ENCODE results near the gene C20orf204. TPM values are rescaled to one million over a fixed set of nuclear protein-coding genes. Genes with fewer than 3 reads are reported as not detected.

Gene C20orf204
- total and polyA plus RNA-seq, 9 of the 15 experiments (the other 6 are each of a cell fraction or from before 2014, with no cell fraction given) = 0.11 to 1.1 (median 0.36) TPM; not detected in 2

DNA sequence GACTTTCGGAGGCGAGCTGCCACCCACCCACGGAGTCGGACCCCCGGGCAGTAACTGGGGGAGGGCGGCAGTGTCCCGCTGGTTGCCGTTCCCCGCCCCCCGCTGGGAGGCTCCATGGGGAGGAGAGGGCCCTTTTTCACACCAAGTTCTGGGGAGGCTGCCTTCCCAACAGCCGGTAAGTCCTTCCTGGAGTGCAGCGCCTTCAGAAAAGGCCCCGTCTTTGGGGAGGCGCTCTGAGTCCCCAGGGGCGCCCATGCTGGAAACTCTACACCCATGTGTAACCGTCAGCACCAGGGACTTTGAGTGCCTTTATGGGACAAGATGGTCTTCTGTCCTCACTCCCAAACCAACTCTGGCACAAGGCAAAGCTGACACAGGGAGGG lies 13.9 kb downstream of the C20orf204 start (continued):
- TF ChIP-seq, protein P1, sequence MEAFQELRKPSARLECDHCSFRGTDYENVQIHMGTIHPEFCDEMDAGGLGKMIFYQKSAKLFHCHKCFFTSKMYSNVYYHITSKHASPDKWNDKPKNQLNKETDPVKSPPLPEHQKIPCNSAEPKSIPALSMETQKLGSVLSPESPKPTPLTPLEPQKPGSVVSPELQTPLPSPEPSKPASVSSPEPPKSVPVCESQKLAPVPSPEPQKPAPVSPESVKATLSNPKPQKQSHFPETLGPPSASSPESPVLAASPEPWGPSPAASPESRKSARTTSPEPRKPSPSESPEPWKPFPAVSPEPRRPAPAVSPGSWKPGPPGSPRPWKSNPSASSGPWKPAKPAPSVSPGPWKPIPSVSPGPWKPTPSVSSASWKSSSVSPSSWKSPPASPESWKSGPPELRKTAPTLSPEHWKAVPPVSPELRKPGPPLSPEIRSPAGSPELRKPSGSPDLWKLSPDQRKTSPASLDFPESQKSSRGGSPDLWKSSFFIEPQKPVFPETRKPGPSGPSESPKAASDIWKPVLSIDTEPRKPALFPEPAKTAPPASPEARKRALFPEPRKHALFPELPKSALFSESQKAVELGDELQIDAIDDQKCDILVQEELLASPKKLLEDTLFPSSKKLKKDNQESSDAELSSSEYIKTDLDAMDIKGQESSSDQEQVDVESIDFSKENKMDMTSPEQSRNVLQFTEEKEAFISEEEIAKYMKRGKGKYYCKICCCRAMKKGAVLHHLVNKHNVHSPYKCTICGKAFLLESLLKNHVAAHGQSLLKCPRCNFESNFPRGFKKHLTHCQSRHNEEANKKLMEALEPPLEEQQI (IDR thresholded peaks at IDR 0.05) = no peak
- TF ChIP-seq, protein P2, sequence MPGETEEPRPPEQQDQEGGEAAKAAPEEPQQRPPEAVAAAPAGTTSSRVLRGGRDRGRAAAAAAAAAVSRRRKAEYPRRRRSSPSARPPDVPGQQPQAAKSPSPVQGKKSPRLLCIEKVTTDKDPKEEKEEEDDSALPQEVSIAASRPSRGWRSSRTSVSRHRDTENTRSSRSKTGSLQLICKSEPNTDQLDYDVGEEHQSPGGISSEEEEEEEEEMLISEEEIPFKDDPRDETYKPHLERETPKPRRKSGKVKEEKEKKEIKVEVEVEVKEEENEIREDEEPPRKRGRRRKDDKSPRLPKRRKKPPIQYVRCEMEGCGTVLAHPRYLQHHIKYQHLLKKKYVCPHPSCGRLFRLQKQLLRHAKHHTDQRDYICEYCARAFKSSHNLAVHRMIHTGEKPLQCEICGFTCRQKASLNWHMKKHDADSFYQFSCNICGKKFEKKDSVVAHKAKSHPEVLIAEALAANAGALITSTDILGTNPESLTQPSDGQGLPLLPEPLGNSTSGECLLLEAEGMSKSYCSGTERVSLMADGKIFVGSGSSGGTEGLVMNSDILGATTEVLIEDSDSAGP (CRISPR knock-in tag; IDR thresholded peaks at IDR 0.05) = no peak
- TF ChIP-seq STAT5B (CRISPR knock-in tag; IDR thresholded peaks at IDR 0.05) = no peak
- no peak for TF ChIP-seq KDM1A (IDR thresholded peaks at IDR 0.05)
- no peak for TF ChIP-seq ESRRB (CRISPR knock-in tag; IDR thresholded peaks at IDR 0.05; ENCODE audit: borderline replicate concordance)
- TF ChIP-seq SOX6 (IDR thresholded peaks at IDR 0.05) = no peak
- TF ChIP-seq KLF1 (tag; IDR thresholded peaks at IDR 0.05) = no peak
- TF ChIP-seq MTA2 (IDR thresholded peaks at IDR 0.05; ENCODE audit: low read depth) = no peak
- no peak for TF ChIP-seq POLR2B (IDR thresholded peaks at IDR 0.05; ENCODE audit: low read depth, partially characterized antibody)
- TF ChIP-seq NFE2 (IDR thresholded peaks at IDR 0.05; ENCODE audit: low read depth) = no peak
- TF ChIP-seq POLR3G (IDR thresholded peaks at IDR 0.05; ENCODE audit: extremely low read depth, insufficient read length, insufficient replicate concordance) = no peak
- TF ChIP-seq KLF10 (CRISPR knock-in tag; IDR thresholded peaks at IDR 0.05) = no peak
- no peak for TF ChIP-seq CC2D1A (IDR thresholded peaks at IDR 0.05)
- TF ChIP-seq, protein P3, sequence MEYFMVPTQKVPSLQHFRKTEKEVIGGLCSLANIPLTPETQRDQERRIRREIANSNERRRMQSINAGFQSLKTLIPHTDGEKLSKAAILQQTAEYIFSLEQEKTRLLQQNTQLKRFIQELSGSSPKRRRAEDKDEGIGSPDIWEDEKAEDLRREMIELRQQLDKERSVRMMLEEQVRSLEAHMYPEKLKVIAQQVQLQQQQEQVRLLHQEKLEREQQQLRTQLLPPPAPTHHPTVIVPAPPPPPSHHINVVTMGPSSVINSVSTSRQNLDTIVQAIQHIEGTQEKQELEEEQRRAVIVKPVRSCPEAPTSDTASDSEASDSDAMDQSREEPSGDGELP (CRISPR knock-in tag; IDR thresholded peaks at IDR 0.05; ENCODE audit: borderline replicate concordance) = 0 out of 2 replicates have a peak, but pooled peaks have one; percentile 32
- no peak for TF ChIP-seq TBL1XR1 (IDR thresholded peaks at IDR 0.05; ENCODE audit: low read length in 2 of 2)
- 0 out of 2 replicates have a peak, but pooled peaks have one; percentile 30 for TF ChIP-seq NFRKB (IDR thresholded peaks at IDR 0.05; ENCODE audit: low read depth)
- TF ChIP-seq, protein P4, sequence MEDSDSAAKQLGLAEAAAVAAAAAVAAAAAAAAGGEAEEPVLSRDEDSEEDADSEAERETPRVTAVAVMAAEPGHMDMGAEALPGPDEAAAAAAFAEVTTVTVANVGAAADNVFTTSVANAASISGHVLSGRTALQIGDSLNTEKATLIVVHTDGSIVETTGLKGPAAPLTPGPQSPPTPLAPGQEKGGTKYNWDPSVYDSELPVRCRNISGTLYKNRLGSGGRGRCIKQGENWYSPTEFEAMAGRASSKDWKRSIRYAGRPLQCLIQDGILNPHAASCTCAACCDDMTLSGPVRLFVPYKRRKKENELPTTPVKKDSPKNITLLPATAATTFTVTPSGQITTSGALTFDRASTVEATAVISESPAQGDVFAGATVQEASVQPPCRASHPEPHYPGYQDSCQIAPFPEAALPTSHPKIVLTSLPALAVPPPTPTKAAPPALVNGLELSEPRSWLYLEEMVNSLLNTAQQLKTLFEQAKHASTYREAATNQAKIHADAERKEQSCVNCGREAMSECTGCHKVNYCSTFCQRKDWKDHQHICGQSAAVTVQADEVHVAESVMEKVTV (CRISPR knock-in tag; IDR thresholded peaks at IDR 0.05) = no peak
- TF ChIP-seq HDAC3 (IDR thresholded peaks at IDR 0.05; ENCODE audit: borderline replicate concordance, partially characterized antibody) = no peak
- TF ChIP-seq ZNF778 (CRISPR knock-in tag; IDR thresholded peaks at IDR 0.05) = no peak
- TF ChIP-seq, protein P5, sequence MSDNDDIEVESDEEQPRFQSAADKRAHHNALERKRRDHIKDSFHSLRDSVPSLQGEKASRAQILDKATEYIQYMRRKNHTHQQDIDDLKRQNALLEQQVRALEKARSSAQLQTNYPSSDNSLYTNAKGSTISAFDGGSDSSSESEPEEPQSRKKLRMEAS (CRISPR knock-in tag; IDR thresholded peaks at IDR 0.05) = 0 out of 2 replicates have a peak, but pooled peaks have one; percentile 17
- no peak for TF ChIP-seq ZNF232 (CRISPR knock-in tag; IDR thresholded peaks at IDR 0.05)
- TF ChIP-seq FUS (optimal IDR thresholded peaks at IDR 0.05; ENCODE audit: low read depth, low read length) = no peak
- TF ChIP-seq, protein P6, sequence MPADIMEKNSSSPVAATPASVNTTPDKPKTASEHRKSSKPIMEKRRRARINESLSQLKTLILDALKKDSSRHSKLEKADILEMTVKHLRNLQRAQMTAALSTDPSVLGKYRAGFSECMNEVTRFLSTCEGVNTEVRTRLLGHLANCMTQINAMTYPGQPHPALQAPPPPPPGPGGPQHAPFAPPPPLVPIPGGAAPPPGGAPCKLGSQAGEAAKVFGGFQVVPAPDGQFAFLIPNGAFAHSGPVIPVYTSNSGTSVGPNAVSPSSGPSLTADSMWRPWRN (IDR thresholded peaks at IDR 0.05; ENCODE audit: low read depth) = no peak
- TF ChIP-seq L3MBTL2 (IDR thresholded peaks at IDR 0.05) = no peak
